ENCODE results near the gene JMJD1C. TPM values are rescaled to one million over a fixed set of nuclear protein-coding genes. Genes with fewer than 3 reads are reported as not detected.

Gene JMJD1C, protein sequence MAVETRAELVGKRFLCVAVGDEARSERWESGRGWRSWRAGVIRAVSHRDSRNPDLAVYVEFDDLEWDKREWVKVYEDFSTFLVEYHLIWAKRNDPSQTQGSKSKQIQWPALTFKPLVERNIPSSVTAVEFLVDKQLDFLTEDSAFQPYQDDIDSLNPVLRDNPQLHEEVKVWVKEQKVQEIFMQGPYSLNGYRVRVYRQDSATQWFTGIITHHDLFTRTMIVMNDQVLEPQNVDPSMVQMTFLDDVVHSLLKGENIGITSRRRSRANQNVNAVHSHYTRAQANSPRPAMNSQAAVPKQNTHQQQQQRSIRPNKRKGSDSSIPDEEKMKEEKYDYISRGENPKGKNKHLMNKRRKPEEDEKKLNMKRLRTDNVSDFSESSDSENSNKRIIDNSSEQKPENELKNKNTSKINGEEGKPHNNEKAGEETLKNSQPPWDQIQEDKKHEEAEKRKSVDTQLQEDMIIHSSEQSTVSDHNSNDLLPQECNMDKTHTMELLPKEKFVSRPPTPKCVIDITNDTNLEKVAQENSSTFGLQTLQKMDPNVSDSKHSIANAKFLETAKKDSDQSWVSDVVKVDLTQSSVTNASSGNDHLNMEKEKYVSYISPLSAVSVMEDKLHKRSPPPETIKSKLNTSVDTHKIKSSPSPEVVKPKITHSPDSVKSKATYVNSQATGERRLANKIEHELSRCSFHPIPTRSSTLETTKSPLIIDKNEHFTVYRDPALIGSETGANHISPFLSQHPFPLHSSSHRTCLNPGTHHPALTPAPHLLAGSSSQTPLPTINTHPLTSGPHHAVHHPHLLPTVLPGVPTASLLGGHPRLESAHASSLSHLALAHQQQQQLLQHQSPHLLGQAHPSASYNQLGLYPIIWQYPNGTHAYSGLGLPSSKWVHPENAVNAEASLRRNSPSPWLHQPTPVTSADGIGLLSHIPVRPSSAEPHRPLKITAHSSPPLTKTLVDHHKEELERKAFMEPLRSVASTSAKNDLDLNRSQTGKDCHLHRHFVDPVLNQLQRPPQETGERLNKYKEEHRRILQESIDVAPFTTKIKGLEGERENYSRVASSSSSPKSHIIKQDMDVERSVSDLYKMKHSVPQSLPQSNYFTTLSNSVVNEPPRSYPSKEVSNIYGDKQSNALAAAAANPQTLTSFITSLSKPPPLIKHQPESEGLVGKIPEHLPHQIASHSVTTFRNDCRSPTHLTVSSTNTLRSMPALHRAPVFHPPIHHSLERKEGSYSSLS (N-terminal part only)
- total RNA-seq: 100 to 1,000 TPM in 1 of 2 donors, 10 to 100 TPM in 1; 91.8 to 103 TPM

DNA sequence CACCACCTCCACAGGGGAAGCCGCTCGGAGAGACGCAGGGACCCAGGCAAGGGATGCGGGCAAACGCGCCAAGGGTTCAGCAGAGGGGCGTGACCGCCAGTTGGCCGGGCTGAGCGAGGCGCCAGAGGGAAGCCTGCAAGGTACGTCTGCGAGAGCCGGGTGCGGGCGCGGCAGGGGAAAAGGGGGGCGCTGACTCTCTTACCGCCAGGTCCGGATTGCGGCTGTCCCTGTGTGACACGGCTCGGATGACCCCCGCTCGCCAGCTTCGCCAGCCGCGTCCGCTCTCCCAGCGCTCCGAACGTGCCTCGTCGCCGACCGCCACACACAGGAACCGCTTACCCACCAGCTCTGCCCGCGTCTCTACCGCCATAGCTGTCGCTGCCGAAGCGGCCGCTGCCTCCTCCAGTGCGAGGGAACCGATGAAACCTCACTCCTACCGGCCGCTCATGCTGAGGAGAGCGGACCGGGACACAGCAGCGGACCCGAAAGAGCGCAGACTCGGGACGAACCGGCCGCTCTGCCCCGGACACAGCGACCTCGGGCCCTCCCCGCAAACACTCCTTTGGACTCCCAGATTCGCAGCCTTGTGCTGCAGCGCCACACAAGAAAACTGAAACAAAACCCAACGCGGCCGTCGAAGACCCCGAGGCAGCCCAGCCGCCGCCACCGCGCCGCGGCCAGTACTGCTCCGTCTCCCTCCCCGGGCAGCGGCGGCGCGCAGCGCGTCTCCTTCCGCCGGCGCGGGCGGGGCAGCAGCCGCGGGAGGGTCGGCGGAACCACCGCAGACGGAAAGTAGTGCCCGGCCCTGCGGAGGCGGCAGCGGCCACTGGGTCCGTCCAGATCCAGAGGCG is at the start of gene JMJD1C:
TSS of gene JMJD1C (minus strand) at position 685 of the 851 bp plus-strand sequence. CDS start at position 370, 315 bp downstream.
- H3K4me3 ChIP-seq: peak within 1 kb of the TSS; percentile 53 to 83
- H3K4me1 ChIP-seq: peaks cover 4% of the 10 kb centered on the region
- no peaks in the 10 kb centered on the region for H3K36me3 ChIP-seq (replicated peaks in 1 of 2; ENCODE audit: insufficient read depth in 1 of 2, low read depth in 2 of 2)
- WGBS, 2 donors: 0 to 1% methylated on average over 8 to 99 of the region's 99 CpGs
- peak; percentile 75 to 82 (median 76) for DNase-seq
- ATAC-seq: peak; percentile 91
- H3K9me3 ChIP-seq: no peaks in the 10 kb centered on the region
- H3K27ac ChIP-seq: peak within 1 kb of the TSS; percentile 86 to 94 (median 90)
- intact Hi-C loops (cut with DNase I): no loop called here
- H3K27me3 ChIP-seq: no peaks in the 10 kb centered on the region
- TF ChIP-seq POLR2A (IDR thresholded peaks at IDR 0.05): peak; percentile 81 to 84 (median 82)
- TF ChIP-seq, protein P1, sequence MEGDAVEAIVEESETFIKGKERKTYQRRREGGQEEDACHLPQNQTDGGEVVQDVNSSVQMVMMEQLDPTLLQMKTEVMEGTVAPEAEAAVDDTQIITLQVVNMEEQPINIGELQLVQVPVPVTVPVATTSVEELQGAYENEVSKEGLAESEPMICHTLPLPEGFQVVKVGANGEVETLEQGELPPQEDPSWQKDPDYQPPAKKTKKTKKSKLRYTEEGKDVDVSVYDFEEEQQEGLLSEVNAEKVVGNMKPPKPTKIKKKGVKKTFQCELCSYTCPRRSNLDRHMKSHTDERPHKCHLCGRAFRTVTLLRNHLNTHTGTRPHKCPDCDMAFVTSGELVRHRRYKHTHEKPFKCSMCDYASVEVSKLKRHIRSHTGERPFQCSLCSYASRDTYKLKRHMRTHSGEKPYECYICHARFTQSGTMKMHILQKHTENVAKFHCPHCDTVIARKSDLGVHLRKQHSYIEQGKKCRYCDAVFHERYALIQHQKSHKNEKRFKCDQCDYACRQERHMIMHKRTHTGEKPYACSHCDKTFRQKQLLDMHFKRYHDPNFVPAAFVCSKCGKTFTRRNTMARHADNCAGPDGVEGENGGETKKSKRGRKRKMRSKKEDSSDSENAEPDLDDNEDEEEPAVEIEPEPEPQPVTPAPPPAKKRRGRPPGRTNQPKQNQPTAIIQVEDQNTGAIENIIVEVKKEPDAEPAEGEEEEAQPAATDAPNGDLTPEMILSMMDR (IDR thresholded peaks at IDR 0.05): peak in 4 of 7 experiments; percentile 15 to 20 (median 18)

DNA sequence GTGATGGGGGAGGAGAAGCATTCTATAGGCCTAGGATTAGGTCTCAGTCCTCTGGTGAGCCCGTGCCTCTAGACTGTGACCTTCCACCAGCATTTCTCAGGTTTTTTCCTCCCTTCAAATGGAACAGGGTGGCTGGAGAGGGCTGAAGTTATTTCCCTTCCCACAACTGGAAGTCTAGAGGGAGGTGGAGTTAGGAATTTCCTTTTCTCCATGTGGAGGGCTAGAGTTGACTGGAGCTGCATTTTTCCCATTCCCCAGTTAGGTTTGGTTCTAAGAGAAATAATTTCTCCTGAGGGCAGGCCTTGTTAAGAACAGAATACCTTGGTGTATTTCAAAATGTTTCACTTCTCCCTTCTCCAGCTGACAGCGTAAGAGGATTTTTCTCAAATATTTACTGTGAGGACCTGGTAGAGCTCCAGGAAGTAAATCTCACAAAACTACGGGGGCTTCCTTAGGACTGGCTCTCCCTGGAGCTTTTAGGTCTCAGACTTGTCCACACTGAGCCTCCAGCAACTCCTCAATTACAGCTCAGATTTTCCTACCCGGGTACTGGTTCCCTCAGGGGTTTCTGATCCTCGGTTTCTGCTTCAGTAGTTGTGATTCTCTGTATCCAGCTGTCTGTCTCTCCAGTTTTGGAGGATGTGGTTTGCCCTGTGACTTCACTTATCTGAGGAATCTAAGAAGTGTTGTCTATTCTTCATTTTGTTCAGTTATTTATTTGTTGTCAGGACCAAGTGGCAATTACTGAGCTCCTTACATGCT is 49.4 kb upstream of the JMJD1C start:
- TF ChIP-seq POLR2A (IDR thresholded peaks at IDR 0.05): no peak
- TF ChIP-seq, protein P1 (IDR thresholded peaks at IDR 0.05): no peak
- H3K27me3 ChIP-seq: no peaks in the 10 kb centered on the region
- H3K4me1 ChIP-seq: peaks cover 16% of the 10 kb centered on the region
- DNase-seq (no peak), ATAC-seq (no peak)
- no peaks in the 10 kb centered on the region for H3K36me3 ChIP-seq (replicated peaks in 1 of 2; ENCODE audit: insufficient read depth in 1 of 2, low read depth in 2 of 2)
- WGBS, 2 donors: 59 to 66% methylated on average over 5 of the region's 5 CpGs
- no peak overlapping the region for H3K4me3 ChIP-seq
- peak overlapping the region in 2 of 4 donors; percentile 18 to 40 for H3K27ac ChIP-seq
- H3K9me3 ChIP-seq: no peaks in the 10 kb centered on the region
- intact Hi-C loops (cut with DNase I): no loop called here

DNA sequence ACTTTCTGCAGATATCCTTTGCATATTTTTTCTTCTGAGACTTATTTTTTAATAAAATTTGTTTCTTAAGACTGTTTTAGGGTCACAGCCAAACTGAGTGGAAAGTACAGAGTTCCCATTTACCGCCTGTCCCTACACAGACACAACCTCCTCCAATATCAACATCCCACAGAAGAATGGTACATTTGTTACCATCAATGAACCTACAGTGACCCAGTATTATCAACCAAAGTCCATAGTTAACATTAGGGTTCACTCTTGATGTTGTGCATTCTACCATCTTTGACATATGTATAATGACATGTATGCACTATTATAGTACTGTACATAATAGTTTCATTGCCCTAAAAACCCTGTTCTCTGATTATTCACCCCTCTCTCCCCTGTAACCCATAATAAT is 40.8 kb upstream of the JMJD1C start:
- 80 to 92% methylated on average over 1 of the region's 1 CpG for WGBS, 2 donors
- no peaks in the 10 kb centered on the region for H3K9me3 ChIP-seq
- DNase-seq (no peak), ATAC-seq (no peak)
- no peak overlapping the region for H3K27ac ChIP-seq
- H3K4me1 ChIP-seq: peaks cover 8% of the 10 kb centered on the region
- intact Hi-C loops (cut with DNase I): no loop called here
- H3K36me3 ChIP-seq (replicated peaks in 1 of 2; ENCODE audit: insufficient read depth in 1 of 2, low read depth in 2 of 2): no peaks in the 10 kb centered on the region
- no peaks in the 10 kb centered on the region for H3K27me3 ChIP-seq
- no peak for TF ChIP-seq POLR2A (IDR thresholded peaks at IDR 0.05)
- TF ChIP-seq, protein P1 (IDR thresholded peaks at IDR 0.05): no peak
- H3K4me3 ChIP-seq: no peak overlapping the region
